ENCODE data around the gene DPEP1. TPM values are rescaled to one million over a fixed set of nuclear protein-coding genes. Genes with fewer than 3 reads are reported as not detected.

Gene DPEP1
- total and polyA plus RNA-seq, 2 donors (not counting 3 experiments of a cell fraction or from before 2014, with no cell fraction given): 0.37 to 0.44 TPM

GRCh38 chr16:89618109-89618998 is 4.9 kb downstream of the DPEP1 start:
- no peaks in the 10 kb centered on the region for H3K36me3 ChIP-seq (ENCODE audit: control insufficient read depth in 2 of 2, extremely low read depth in 1 of 2, insufficient read depth in 2 of 2, low read length in 2 of 2)
- H3K27ac ChIP-seq (ENCODE audit: insufficient read depth, low read depth, low read length): no peak overlapping the region
- intact Hi-C loops (cut with micrococcal nuclease) (no loop called here), dilution Hi-C loops (cut with MboI; ENCODE audit: extremely low pct_ligation_motif_present, low sequenced_read_pairs) (no loop called here)
- no peak overlapping the region for H3K9ac ChIP-seq (replicated peaks; ENCODE audit: extremely low read depth, insufficient read depth, low read length)
- no peaks in the 10 kb centered on the region for H3K27me3 ChIP-seq (ENCODE audit: control insufficient read depth in 2 of 2, insufficient read depth in 2 of 2, low read length in 2 of 2)
- H4K20me1 ChIP-seq (replicated peaks; ENCODE audit: control insufficient read depth, extremely low read depth, insufficient read depth, low read length): no peaks in the 10 kb centered on the region
- H3K4me2 ChIP-seq (ENCODE audit: insufficient read depth, low read length): no peak overlapping the region
- H3K9me3 ChIP-seq (replicated peaks; ENCODE audit: control insufficient read depth, insufficient read depth, low read length): no peaks in the 10 kb centered on the region
- peaks cover 6% of the 10 kb centered on the region for H3K4me1 ChIP-seq (ENCODE audit: control insufficient read depth, extremely low read depth, insufficient read depth, low read length)
- POLR2A ChIA-PET: no interaction called here
- H3K9me1 ChIP-seq (replicated peaks; ENCODE audit: control insufficient read depth, extremely low read depth, insufficient read depth, low read length): no peaks in the 10 kb centered on the region
- FAIRE-seq (no peak), DNase-seq (ENCODE audit: low read depth, low spot score) (no peak)
- TF ChIP-seq POLR2AphosphoS5 (IDR thresholded peaks at IDR 0.05; ENCODE audit: insufficient read depth, low read depth, low read length): no peak
- no peak for TF ChIP-seq CTCF (IDR thresholded peaks at IDR 0.05; ENCODE audit: extremely low read depth in 1 of 2, insufficient read depth in 1 of 2, low read depth in 1 of 2, low read length in 2 of 2)
- TF ChIP-seq POLR2A (IDR thresholded peaks at IDR 0.05; ENCODE audit: low read depth, low read length): no peak
- BruUV-seq (replicated peaks): no TSS peak
- CTCF ChIA-PET: interaction anchor here (1.1 to 1.7 kb wide), 4 partner anchors 15 to 23 kb away, joined by 3 to 5 read pairs (median 4); no protein-coding TSS in a partner anchor
- no peak overlapping the region for H3K4me3 ChIP-seq (replicated peaks in 1 of 3; ENCODE audit: insufficient read depth in 1 of 3, low read depth in 1 of 3, low read length in 3 of 3)
- no peaks in the 10 kb centered on the region for H3K79me2 ChIP-seq (ENCODE audit: control insufficient read depth, insufficient read depth, low read length)
- no peak overlapping the region for H2AFZ ChIP-seq (ENCODE audit: low read depth, low read length)

- H3K9ac ChIP-seq (replicated peaks; ENCODE audit: extremely low read depth, insufficient read depth, low read length): no peak overlapping the region
- H3K4me2 ChIP-seq (ENCODE audit: insufficient read depth, low read length): no peak overlapping the region
- DNase-seq (ENCODE audit: low read depth, low spot score) (no peak), FAIRE-seq (no peak)
- BruUV-seq (replicated peaks): no TSS peak
- peaks cover 0 to under 1% of the 10 kb centered on the region in 2 experiments for H3K27me3 ChIP-seq (ENCODE audit: control insufficient read depth in 2 of 2, insufficient read depth in 2 of 2, low read length in 2 of 2)
- H3K79me2 ChIP-seq (ENCODE audit: control insufficient read depth, insufficient read depth, low read length): no peaks in the 10 kb centered on the region
- intact Hi-C loops (cut with micrococcal nuclease) (loop anchor here (5.0 kb wide), 1 partner anchor 38 kb away; no protein-coding TSS in a partner anchor), dilution Hi-C loops (cut with MboI; ENCODE audit: extremely low pct_ligation_motif_present, low sequenced_read_pairs) (no loop called here)
- no peak overlapping the region for H2AFZ ChIP-seq (ENCODE audit: low read depth, low read length)
- H4K20me1 ChIP-seq (replicated peaks; ENCODE audit: control insufficient read depth, extremely low read depth, insufficient read depth, low read length): no peaks in the 10 kb centered on the region
- TF ChIP-seq MYC (IDR thresholded peaks at IDR 0.05; ENCODE audit: low read depth, low read length): no peak
- TF ChIP-seq CTCF (IDR thresholded peaks at IDR 0.05; ENCODE audit: extremely low read depth in 1 of 2, insufficient read depth in 1 of 2, low read depth in 1 of 2, low read length in 2 of 2): no peak
- peaks cover 14% of the 10 kb centered on the region for H3K4me1 ChIP-seq (ENCODE audit: control insufficient read depth, extremely low read depth, insufficient read depth, low read length)
- H3K9me1 ChIP-seq (replicated peaks; ENCODE audit: control insufficient read depth, extremely low read depth, insufficient read depth, low read length): no peaks in the 10 kb centered on the region
- no peak overlapping the region for H3K4me3 ChIP-seq (replicated peaks in 1 of 3; ENCODE audit: insufficient read depth in 1 of 3, low read depth in 1 of 3, low read length in 3 of 3)
- no peaks in the 10 kb centered on the region for H3K36me3 ChIP-seq (ENCODE audit: control insufficient read depth in 2 of 2, extremely low read depth in 1 of 2, insufficient read depth in 2 of 2, low read length in 2 of 2)
- no peak overlapping the region for H3K27ac ChIP-seq (ENCODE audit: insufficient read depth, low read depth, low read length)
- POLR2A ChIA-PET: no interaction called here
- H3K9me3 ChIP-seq (replicated peaks; ENCODE audit: control insufficient read depth, insufficient read depth, low read length): no peaks in the 10 kb centered on the region
- CTCF ChIA-PET: no interaction called here
These were observed 6.4 kb downstream of the DPEP1 start for GRCh38 chr16:89619840-89620239.

Measured in endothelial cell of umbilical vein (primary cell).